Activated gamma-delta T cell treated with anti-CD3 and anti-CD28 coated beads, Interleukin-2, amount 50 U/mL, for 16 hours (primary cell): ENCODE data around the gene AEN.

Experiments used
- DNase-seq: peaks from one replicate; pipeline ENCODE4 v3.0.0-alpha.2; 2020; ENCODE audit warnings: low read depth

AEN gene

GRCh38 chr15:88678755-88679154, 57.6 kb downstream of the AEN start:
- no peak for DNase-seq

GRCh38 chr15:88680241-88681001, 59.3 kb downstream of the AEN start:
- DNase-seq, result no peak

- no peak for DNase-seq
Measured at GRCh38 chr15:88681610-88682221, 60.6 kb downstream of the AEN start.
